ENCODE data around the gene ADAMTS14.

Gene ADAMTS14

DNA sequence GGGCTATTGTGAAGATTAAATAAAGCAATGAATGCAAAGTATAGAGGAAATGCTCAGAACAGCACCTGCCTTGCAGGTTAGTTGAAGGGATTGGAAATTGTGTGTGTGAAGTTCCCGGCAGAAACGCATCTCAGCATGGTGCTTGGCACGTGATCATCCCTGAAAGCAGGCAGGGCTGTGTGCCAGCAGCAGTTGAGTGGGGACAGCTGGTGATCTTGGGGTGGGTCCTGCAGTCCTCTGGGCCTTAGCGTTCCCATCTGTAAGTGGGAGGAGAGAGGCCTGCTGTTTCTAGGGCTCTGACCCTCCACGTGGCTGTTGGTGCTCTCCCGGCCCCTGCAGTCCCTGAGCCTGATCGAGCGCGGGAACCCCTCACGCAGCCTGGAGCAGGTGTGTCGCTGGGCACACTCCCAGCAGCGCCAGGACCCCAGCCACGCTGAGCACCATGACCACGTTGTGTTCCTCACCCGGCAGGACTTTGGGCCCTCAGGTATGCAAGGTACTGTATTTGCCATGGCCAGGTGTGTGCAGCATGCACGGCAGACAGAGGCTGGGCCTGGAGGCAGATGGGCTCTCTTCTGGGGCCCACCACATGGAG is 57.6 kb downstream of the ADAMTS14 start:
- DNase-seq (ENCODE audit: low spot score), result no peak

GRCh38 chr10:70730955-70731354 is 58.6 kb downstream of the ADAMTS14 start:
- DNase-seq (ENCODE audit: low spot score), result no peak

GRCh38 chr10:70732569-70732968 is 60.3 kb downstream of the ADAMTS14 start:
- DNase-seq (ENCODE audit: low spot score), result no peak

GRCh38 chr10:70733051-70733450 is 60.7 kb downstream of the ADAMTS14 start:
- peak; percentile 44 for DNase-seq (ENCODE audit: low spot score)

DNA sequence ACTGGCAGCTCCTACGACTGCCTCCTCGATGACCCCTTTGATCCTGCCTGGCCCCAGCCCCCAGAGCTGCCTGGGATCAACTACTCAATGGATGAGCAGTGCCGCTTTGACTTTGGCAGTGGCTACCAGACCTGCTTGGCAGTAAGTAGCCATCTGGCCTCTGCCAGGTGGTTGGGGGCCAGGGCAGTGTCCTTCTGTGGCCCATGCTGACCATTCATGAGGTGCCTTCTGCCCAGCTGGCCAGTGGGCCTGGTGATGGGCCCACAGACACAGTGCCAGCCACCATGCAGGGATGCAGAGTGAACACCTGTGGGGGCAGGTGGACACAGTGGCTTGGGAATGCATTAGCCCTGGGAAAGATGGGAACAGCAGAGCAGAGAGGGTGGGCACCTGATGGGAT is 62.9 kb downstream of the ADAMTS14 start:
- no peak for DNase-seq (ENCODE audit: low spot score)

DNA sequence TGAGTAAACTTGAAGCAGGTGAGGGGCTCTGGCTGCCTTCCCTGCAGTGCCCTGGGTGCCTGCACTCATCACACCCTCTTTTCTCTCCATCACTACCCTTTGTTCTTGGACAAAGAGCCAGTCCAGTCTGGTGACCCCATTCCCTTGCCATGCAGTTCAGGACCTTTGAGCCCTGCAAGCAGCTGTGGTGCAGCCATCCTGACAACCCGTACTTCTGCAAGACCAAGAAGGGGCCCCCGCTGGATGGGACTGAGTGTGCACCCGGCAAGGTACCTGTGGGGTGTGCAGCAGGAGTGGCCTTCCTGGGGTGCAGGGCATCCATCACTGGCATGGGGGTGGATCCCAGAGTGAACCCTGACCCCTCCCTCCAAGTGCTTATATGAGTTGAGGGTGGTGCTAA is 64.2 kb downstream of the ADAMTS14 start:
- no peak for DNase-seq (ENCODE audit: low spot score)

DNA sequence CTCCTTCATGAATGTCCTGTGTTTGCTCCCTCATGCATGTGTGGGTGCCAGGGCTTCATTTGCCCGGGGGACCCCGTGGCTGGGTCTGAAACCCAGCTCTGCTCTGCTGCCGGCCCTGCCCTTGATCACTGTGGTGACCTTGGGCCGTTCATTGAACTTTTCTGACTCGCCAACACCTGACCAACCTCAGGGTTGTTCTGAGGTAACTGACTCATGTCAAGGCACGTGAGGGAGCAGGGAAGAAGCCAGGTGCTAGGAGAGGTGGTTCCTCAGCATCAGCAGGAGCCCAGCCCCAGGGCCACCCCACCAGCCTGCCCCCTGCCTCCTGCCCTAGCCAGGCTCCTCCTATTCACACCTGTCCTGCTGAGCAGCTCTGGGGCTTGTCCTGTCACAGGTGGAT is 64.9 kb downstream of the ADAMTS14 start:
- no peak for DNase-seq (ENCODE audit: low spot score)

DNA sequence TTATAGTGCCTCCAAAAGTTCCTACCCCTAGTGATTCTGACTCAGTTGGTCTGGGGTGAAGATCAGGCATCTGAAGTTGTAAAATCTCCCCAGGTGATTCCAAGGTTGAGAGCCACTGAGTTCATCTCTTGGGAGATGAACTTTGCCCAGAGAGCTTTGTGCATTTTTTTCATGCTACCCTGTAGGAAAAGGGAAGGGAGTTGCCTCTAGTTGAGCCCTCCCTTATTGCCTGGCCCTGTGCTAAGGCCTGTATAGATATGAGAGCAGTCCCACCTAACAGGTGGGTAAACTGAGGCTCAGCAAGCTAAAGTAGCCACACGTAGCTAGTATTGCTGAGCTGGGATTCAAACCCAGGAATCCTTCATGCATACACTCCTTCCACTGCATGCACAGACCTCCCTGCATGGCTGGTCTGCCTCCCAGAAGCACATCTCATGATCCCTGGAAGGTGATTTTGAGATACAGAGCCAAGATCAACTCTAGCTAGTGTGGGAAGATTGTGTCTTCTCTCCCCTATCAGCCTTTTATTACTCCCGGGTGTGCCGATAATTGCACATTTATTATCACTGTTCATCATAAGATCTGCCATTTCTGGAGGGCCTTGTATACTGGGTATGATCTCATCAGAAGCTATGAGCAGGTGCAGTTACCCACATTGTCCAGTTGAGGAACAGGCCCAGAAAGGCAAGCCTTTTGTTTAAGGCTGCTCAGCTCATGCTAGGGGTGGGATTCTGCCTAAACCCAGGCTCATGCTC is 65.9 kb downstream of the ADAMTS14 start:
- DNase-seq (ENCODE audit: low spot score), result no peak

- no peak for DNase-seq (ENCODE audit: low spot score)
These were observed 66.4 kb downstream of the ADAMTS14 start for GRCh38 chr10:70738761-70739121.

GRCh38 chr10:70740406-70741288 is 68.3 kb downstream of the ADAMTS14 start:
- DNase-seq (ENCODE audit: low spot score), result no peak

GRCh38 chr10:70742537-70743429 is 70.5 kb downstream of the ADAMTS14 start:
- peak; percentile 82 for DNase-seq (ENCODE audit: low spot score)

- no peak for DNase-seq (ENCODE audit: low spot score)
These were observed 71.1 kb downstream of the ADAMTS14 start for GRCh38 chr10:70743430-70743788.

DNA sequence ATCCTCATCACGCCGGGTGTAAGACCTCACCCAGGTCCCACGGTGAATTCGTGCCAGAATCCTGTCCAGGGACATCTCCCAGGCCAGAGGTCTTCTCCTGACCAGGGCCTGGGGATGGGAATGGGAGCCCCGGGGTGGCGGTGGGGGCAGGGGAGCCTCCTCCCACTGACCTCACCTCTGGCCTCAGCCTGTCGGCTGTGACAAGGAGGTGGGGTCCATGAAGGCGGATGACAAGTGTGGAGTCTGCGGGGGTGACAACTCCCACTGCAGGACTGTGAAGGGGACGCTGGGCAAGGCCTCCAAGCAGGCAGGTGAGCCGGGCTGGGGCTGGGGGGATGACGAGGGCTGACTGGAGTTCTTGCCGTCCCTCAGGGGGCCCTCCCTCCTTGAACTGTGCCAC is 71.6 kb downstream of the ADAMTS14 start:
- DNase-seq (ENCODE audit: low spot score), result no peak

GRCh38 chr10:70744617-70745143 is 72.4 kb downstream of the ADAMTS14 start:
- no peak for DNase-seq (ENCODE audit: low spot score)

DNA sequence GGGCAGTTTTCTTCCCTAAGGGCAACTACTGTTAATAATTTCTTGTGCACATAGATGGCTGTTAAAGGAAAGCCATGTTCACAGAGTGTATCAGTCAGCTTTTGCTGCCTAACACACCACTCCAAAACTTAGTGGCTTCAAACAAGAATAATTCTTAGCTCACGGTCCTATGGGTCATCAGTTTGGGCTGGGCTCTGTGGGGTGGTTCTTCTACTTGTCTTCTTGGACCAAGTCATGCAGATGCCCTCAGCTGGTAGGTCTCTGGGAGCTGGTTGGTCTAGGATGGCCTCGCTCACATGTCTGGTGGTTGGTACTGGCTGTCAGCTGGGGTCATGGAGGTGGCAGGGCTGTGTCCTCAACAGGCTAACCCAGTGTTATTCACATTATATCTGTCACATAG is 73.2 kb downstream of the ADAMTS14 start:
- DNase-seq (ENCODE audit: low spot score), result no peak

GRCh38 chr10:70747192-70747965 is 75.1 kb downstream of the ADAMTS14 start:
- DNase-seq (ENCODE audit: low spot score), result no peak

GRCh38 chr10:70748305-70748704 is 76.0 kb downstream of the ADAMTS14 start:
- DNase-seq (ENCODE audit: low spot score), result no peak

GRCh38 chr10:70748801-70749573 is 76.7 kb downstream of the ADAMTS14 start:
- no peak for DNase-seq (ENCODE audit: low spot score)

DNA sequence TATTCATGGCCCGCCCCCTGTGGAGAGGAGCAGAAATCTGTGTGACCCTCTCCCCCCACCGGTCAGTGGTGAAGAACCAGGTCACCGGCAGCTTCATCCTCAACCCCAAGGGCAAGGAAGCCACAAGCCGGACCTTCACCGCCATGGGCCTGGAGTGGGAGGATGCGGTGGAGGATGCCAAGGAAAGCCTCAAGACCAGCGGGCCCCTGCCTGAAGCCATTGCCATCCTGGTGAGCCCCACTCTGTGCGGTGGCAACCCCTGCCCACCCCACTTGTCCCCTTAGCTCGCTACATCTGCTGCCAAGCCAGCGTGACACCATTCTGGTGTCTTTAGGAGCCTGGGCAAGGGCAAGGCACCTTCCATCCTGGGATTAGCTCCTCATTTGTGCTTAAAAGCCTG is 77.5 kb downstream of the ADAMTS14 start:
- DNase-seq (ENCODE audit: low spot score), result no peak

- no peak for DNase-seq (ENCODE audit: low spot score)
These were observed 77.9 kb downstream of the ADAMTS14 start for GRCh38 chr10:70750156-70750703.

All from AG08396 (cell line).